Stomach (tissue), 9 donors: ENCODE data around the gene COX7B2. TPM values are rescaled to one million over a fixed set of nuclear protein-coding genes. Genes with fewer than 3 reads are reported as not detected.

Source experiments
- DNase-seq, 2 donors: peaks; one replicate each; pipeline versions ENCODE4 v3.0.0 to v3.0.0-alpha.2; 2013 to 2019
- H3K27ac ChIP-seq, 5 donors: fragments of 200-600 bp in 4 of 5; sonication (generic) in 4 of 5; one replicate each; pipeline ENCODE4 v1.5.1; 2013 to 2019; ENCODE audit warnings: mild to moderate bottlenecking in 1 of 5, moderate library complexity in 1 of 5
- H3K27me3 ChIP-seq, 3 donors: fragments of 200-600 bp; sonication (generic); one replicate each; pipeline ENCODE4 v1.5.1; 2017 to 2019; ENCODE audit warnings: mixed run types in 1 of 3
- H3K36me3 ChIP-seq, 4 donors: fragments of 200-600 bp; sonication (generic); 1 replicate in 3 of 4; 2 replicates in 1 of 4; pipeline ENCODE4 v1.5.1; 2016 to 2019
- H3K4me1 ChIP-seq, 4 donors: fragments of 200-600 bp; sonication (generic); one replicate each; pipeline ENCODE4 v1.5.1; 2016 to 2019
- H3K4me3 ChIP-seq, 4 donors: fragments of 200-600 bp; sonication (generic) in 3 of 4; one replicate each; pipeline ENCODE4 v1.5.1; 2016 to 2019; ENCODE audit warnings: mild to moderate bottlenecking in 1 of 4
- H3K9me3 ChIP-seq, 4 donors: fragments of 200-600 bp; sonication (generic); one replicate each; pipeline ENCODE4 v1.5.1; 2016 to 2019
- CTCF ChIP-seq, 7 experiments: fragments of 450-650 bp in 4 of 7; fragments of 200-600 bp in 3 of 7; sonication (generic) in 3 of 7; IDR thresholded peaks; one replicate each; pipeline ENCODE4 v1.5.1; 2016 to 2019; ENCODE audit warnings: antibody characterized with exemption in 7 of 7, control low read depth in 2 of 7, mild to moderate bottlenecking in 1 of 7
- EP300 ChIP-seq: sonication (generic); formaldehyde crosslinking; IDR thresholded peaks from one replicate; pipeline ENCODE4 v1.6.1; 2017; ENCODE audit warnings: antibody characterized with exemption
- POLR2A ChIP-seq, 4 donors: fragments of 450-650 bp; IDR thresholded peaks; one replicate each; pipeline ENCODE4 v1.6.1; 2016; ENCODE audit warnings: antibody characterized with exemption in 4 of 4, control low read depth in 2 of 4, mild to moderate bottlenecking in 1 of 4, moderate library complexity in 1 of 4
- POLR2AphosphoS5 ChIP-seq, 3 donors: sonication (generic); formaldehyde crosslinking; IDR thresholded peaks; one replicate each; pipeline ENCODE4 v1.6.1; 2016; ENCODE audit warnings: antibody characterized with exemption in 3 of 3
- WGBS, 5 donors: extraction: QIAGEN DNeasy Blood & Tissue Kit in 3 of 5; methylation state at CpG; one replicate each; pipeline versions ENCODE4 v1.1.5 to v1.1.7; 2013 to 2018; 5-methylcytosine and 5-hydroxymethylcytosine counted together
- intact Hi-C: fragments of 100-400 bp; cut with DNase I; formaldehyde crosslinking; loops from one replicate; pipeline ENCODE4 v1.15.1; 2023; ENCODE audit warnings: low total_unique reads
- polyA plus RNA-seq, 3 donors: library from polyadenylated mRNA; stranded (reverse); fragments of 200-250 nt; gene quantifications; one replicate each; pipeline ENCODE4 v1.2.3, GENCODE V29; 2013
- total RNA-seq, 5 donors: library from RNA; depleted of rRNA; stranded (reverse); fragments of >200 nt; gene quantifications; one replicate each; pipeline versions ENCODE4 v1.1.0 to v1.2.3, GENCODE V29; 2014 to 2016
- donor health status: healthy with polysubstance abuse.
- donor health status: Bipolar disorder and iron deficiency.
- donor health status: healthy.

The COX7B2 gene
- total and polyA plus RNA-seq, 8 donors: not detected

- intact Hi-C loops: no loop called here
- 38 to 72% (median 60%) methylated on average over 1 of the region's 1 CpG for WGBS, 5 donors
- TF ChIP-seq POLR2A (IDR thresholded peaks at IDR 0.05) (no peak), CTCF (IDR thresholded peaks at IDR 0.05) (no peak), POLR2AphosphoS5 (IDR thresholded peaks at IDR 0.05) (no peak), EP300 (no peak)
- H3K27ac ChIP-seq: no peak overlapping the region
- H3K9me3 ChIP-seq: no peaks in the 10 kb centered on the region
- H3K4me3 ChIP-seq: no peak overlapping the region
- DNase-seq: no peak
- no peaks in the 10 kb centered on the region for H3K36me3 ChIP-seq
- no peaks in the 10 kb centered on the region for H3K27me3 ChIP-seq
- H3K4me1 ChIP-seq: no peaks in the 10 kb centered on the region
Measured at GRCh38 chr4:46900082-46900481, 9.0 kb downstream of the COX7B2 start.

- intact Hi-C loops: no loop called here
- no peaks in the 10 kb centered on the region for H3K4me1 ChIP-seq
- no peak for DNase-seq
Measured at GRCh38 chr4:46894826-46895225, 14.2 kb downstream of the COX7B2 start.

GRCh38 chr4:46890056-46890455 is 19.0 kb downstream of the COX7B2 start:
- no peaks in the 10 kb centered on the region for H3K27me3 ChIP-seq
- H3K4me1 ChIP-seq: no peaks in the 10 kb centered on the region
- no peaks in the 10 kb centered on the region for H3K9me3 ChIP-seq
- WGBS, 5 donors: 18 to 24% (median 22%) methylated on average over 2 of the region's 2 CpGs
- no peak for TF ChIP-seq CTCF (IDR thresholded peaks at IDR 0.05)
- TF ChIP-seq EP300: no peak
- TF ChIP-seq POLR2AphosphoS5 (IDR thresholded peaks at IDR 0.05): no peak
- no peak for TF ChIP-seq POLR2A (IDR thresholded peaks at IDR 0.05)
- no peak overlapping the region for H3K4me3 ChIP-seq
- DNase-seq: peak in 1 of 2 donors; percentile 30
- intact Hi-C loops: no loop called here
- no peaks in the 10 kb centered on the region for H3K36me3 ChIP-seq
- no peak overlapping the region for H3K27ac ChIP-seq

More at GRCh38 chr4:46894826-46895225, 14.2 kb downstream of the COX7B2 start:
- Histone ChIP-seq H3K36me3 (no peaks in the 10 kb centered on the region), H3K27me3 (no peaks in the 10 kb centered on the region), H3K4me3 (no peak overlapping the region), H3K27ac (no peak overlapping the region), H3K9me3 (no peaks in the 10 kb centered on the region)
- WGBS, 5 donors: 39 to 46% (median 45%) methylated on average over 5 of the region's 5 CpGs
- TF ChIP-seq POLR2AphosphoS5 (IDR thresholded peaks at IDR 0.05): no peak
- TF ChIP-seq POLR2A (IDR thresholded peaks at IDR 0.05): no peak
- no peak for TF ChIP-seq EP300

- H3K4me3 ChIP-seq: no peak overlapping the region
- no peaks in the 10 kb centered on the region for H3K36me3 ChIP-seq
- DNase-seq: no peak
- no peaks in the 10 kb centered on the region for H3K9me3 ChIP-seq
- WGBS, 5 donors: 15 to 39% (median 24%) methylated on average over 2 of the region's 2 CpGs
- H3K27me3 ChIP-seq: no peaks in the 10 kb centered on the region
- H3K4me1 ChIP-seq: no peaks in the 10 kb centered on the region
- H3K27ac ChIP-seq: no peak overlapping the region
- TF ChIP-seq EP300: no peak
- no peak for TF ChIP-seq POLR2AphosphoS5 (IDR thresholded peaks at IDR 0.05)
- TF ChIP-seq CTCF (IDR thresholded peaks at IDR 0.05): no peak
- TF ChIP-seq POLR2A (IDR thresholded peaks at IDR 0.05): no peak
- intact Hi-C loops: no loop called here
Measured at GRCh38 chr4:46889410-46889809, 19.6 kb downstream of the COX7B2 start.

- Histone ChIP-seq H3K27ac (no peak overlapping the region), H3K36me3 (no peaks in the 10 kb centered on the region), H3K4me3 (no peak overlapping the region), H3K9me3 (no peaks in the 10 kb centered on the region), H3K27me3 (no peaks in the 10 kb centered on the region), H3K4me1 (no peaks in the 10 kb centered on the region)
- TF ChIP-seq POLR2AphosphoS5 (IDR thresholded peaks at IDR 0.05): no peak
- TF ChIP-seq CTCF (IDR thresholded peaks at IDR 0.05): peak in 2 of 7 experiments; percentile 14 to 24
- intact Hi-C loops: no loop called here
- 2 to 16% (median 13%) methylated on average over 2 of the region's 2 CpGs for WGBS, 5 donors
- peak in 1 of 2 donors; percentile 37 for DNase-seq
Measured at GRCh38 chr4:46886711-46887110, 22.3 kb downstream of the COX7B2 start.
